BE2C (cell line): Measurements from ENCODE around the gene MTFR1L.

Experiments
- DNase-seq: peaks from one replicate; pipeline ENCODE4 v3.0.0-alpha.2; 2020
- H3K27me3 ChIP-seq: fragments of 250-450 bp; sonication (Bioruptor Pico); 2 replicates; pipeline ENCODE4 v1.5.1; 2020; ENCODE audit warnings: mild to moderate bottlenecking
- H3K36me3 ChIP-seq: fragments of 250-450 bp; sonication (Bioruptor Pico); 2 replicates; pipeline ENCODE4 v1.5.1; 2020; ENCODE audit warnings: mild to moderate bottlenecking
- H3K4me1 ChIP-seq: fragments of 250-450 bp; sonication (Bioruptor Pico); 2 replicates; pipeline ENCODE4 v1.5.1; 2020
- H3K4me3 ChIP-seq: 2 replicates; pipeline ENCODE4 v1.5.1; 2011; ENCODE audit warnings: low read depth, low read length
- H3K9me3 ChIP-seq: fragments of 250-450 bp; sonication (Bioruptor Pico); 2 replicates; pipeline ENCODE4 v1.5.1; 2020
- CTCF ChIP-seq: IDR thresholded peaks from 2 replicates; pipeline ENCODE4 v1.5.1; 2012; ENCODE audit warnings: mild to moderate bottlenecking, low read depth, low read length

Gene MTFR1L

GRCh38 chr1:25863486-25864262 lies 43.9 kb downstream of the MTFR1L start:
- Histone ChIP-seq H3K36me3 (no peaks in the 10 kb centered on the region), H3K9me3 (no peaks in the 10 kb centered on the region), H3K4me1 (no peaks in the 10 kb centered on the region), H3K27me3 (no peaks in the 10 kb centered on the region), H3K4me3 (no peak overlapping the region)
- DNase-seq = no peak
- no peak for TF ChIP-seq CTCF

GRCh38 chr1:25864434-25864833 lies 44.7 kb downstream of the MTFR1L start:
- DNase-seq = no peak
- H3K27me3 ChIP-seq = no peaks in the 10 kb centered on the region
- H3K4me1 ChIP-seq = no peaks in the 10 kb centered on the region
- H3K4me3 ChIP-seq = no peak overlapping the region
- no peak for TF ChIP-seq CTCF
- no peaks in the 10 kb centered on the region for H3K9me3 ChIP-seq
- H3K36me3 ChIP-seq = no peaks in the 10 kb centered on the region

GRCh38 chr1:25866288-25866687 lies 46.5 kb downstream of the MTFR1L start:
- Histone ChIP-seq H3K4me1 (no peaks in the 10 kb centered on the region), H3K9me3 (no peaks in the 10 kb centered on the region), H3K4me3 (no peak overlapping the region), H3K36me3 (no peaks in the 10 kb centered on the region), H3K27me3 (no peaks in the 10 kb centered on the region)
- no peak for DNase-seq
- TF ChIP-seq CTCF = no peak

DNA sequence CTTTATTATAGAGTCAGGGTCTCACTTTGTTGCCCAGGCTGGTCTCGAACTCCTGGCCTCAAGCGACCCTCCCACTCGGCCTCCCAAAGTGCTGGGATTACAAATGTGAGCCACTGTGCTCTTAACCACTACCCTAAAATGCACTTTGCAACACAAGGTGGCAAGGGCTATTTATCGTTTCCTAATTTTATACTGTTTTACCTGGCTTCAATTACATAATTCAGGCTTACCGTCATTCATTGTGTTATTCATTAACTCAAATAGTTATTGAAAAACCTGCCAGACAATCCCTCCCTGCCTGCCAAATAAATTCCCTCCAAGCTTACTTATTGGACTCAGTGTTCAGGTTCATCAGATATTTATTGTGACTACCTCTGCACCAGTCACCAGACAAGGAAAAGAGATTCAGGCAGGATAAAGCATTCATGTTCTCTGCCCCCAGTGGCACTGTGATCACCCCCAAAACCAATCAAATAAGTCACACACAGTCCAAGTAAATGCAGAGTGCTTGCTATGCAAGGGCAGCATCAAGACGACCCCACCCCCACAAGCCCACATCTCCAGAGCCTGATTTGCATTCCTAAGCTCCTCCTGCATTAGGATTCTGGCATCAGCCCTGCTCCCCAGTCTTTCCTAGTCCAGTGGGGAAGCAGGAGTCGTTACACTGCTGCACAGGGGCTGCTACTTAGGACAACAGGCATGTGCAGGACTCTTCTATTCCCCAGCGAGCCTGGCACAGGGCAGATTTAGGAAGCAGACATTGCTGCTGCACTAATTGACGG lies 47.6 kb downstream of the MTFR1L start:
- Histone ChIP-seq H3K27me3 (no peaks in the 10 kb centered on the region), H3K9me3 (no peaks in the 10 kb centered on the region), H3K36me3 (no peaks in the 10 kb centered on the region), H3K4me3 (no peak overlapping the region), H3K4me1 (no peaks in the 10 kb centered on the region)
- TF ChIP-seq CTCF = no peak
- no peak for DNase-seq

- no peak for TF ChIP-seq CTCF
- no peak for DNase-seq
- H3K4me1 ChIP-seq = no peaks in the 10 kb centered on the region
- H3K36me3 ChIP-seq = no peaks in the 10 kb centered on the region
- H3K4me3 ChIP-seq = no peak overlapping the region
- H3K27me3 ChIP-seq = no peaks in the 10 kb centered on the region
- H3K9me3 ChIP-seq = no peaks in the 10 kb centered on the region
Measured at GRCh38 chr1:25869909-25870606, 50.3 kb downstream of the MTFR1L start.
